ENCODE results near the gene RPTOR.

GRCh38 chr17:80853076-80853475 is 308.4 kb downstream of the RPTOR start:
- no peak for TF ChIP-seq CTCF (IDR thresholded peaks at IDR 0.05; ENCODE audit: insufficient read depth, low read length)
- no peak for TF ChIP-seq POLR2AphosphoS5 (IDR thresholded peaks at IDR 0.05; ENCODE audit: low read depth)
- no peak for TF ChIP-seq GABPA (IDR thresholded peaks at IDR 0.05; ENCODE audit: low read depth)
- no peak for TF ChIP-seq REST (IDR thresholded peaks at IDR 0.05; ENCODE audit: insufficient replicate concordance, low read depth)
